GM06990 (cell line): Measurements from ENCODE around the gene SLC12A7.
A peak's percentile ranks its signal among the peaks of the same experiment; 100 is the strongest.

ENCODE experiments used
- DNase-seq: peaks from one replicate; pipeline ENCODE4 v3.0.0-alpha.2; 2011; ENCODE audit not compliant: insufficient read length; ENCODE audit errors: extremely low read depth
- H3K27me3 ChIP-seq: replicated peaks from 2 replicates; pipeline ENCODE4 v1.6.0; 2011; ENCODE audit warnings: low read length; ENCODE audit not compliant: control insufficient read depth, insufficient read depth
- H3K36me3 ChIP-seq: 2 replicates; pipeline ENCODE4 v1.5.1; 2011; ENCODE audit warnings: low read length; ENCODE audit not compliant: control insufficient read depth, insufficient read depth
- H3K4me3 ChIP-seq: replicated peaks from 2 replicates; pipeline ENCODE4 v1.5.1; 2011; ENCODE audit warnings: low read depth, mild to moderate bottlenecking, control low read depth, low read length
- TF ChIP-seq, protein P1 (sequence below): IDR thresholded peaks from 2 replicates; pipeline ENCODE4 v1.5.1; 2011; ENCODE audit warnings: low read length, control low read depth, mild to moderate bottlenecking, inconsistent platforms; ENCODE audit not compliant: insufficient read depth, poor library complexity, severe bottlenecking

SLC12A7 gene

DNA sequence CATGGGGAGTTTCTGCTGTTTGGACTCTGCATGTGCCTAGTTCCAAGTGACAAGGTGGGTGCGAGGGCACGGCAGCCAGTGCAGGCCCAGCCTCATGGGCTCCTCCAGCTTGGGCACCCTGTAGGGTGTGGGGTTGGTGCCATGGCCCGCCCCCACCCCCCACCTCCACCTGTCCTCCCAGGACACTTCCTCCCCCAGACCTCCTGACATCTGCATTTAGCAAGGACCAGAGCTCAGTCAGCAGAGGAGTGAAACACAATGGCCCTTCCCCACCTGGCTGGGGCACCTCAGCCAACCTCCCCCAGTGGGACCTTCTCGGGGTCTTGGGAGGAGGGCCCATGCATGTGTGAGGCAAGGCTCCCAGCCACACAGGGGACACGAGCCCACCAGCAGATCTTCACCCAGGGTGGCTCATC, 105.2 kb downstream of the SLC12A7 start:
- Histone ChIP-seq H3K4me3 (no peak overlapping the region), H3K27me3 (peaks cover 1% of the 10 kb centered on the region; the same call in 1 of the 2 replicates), H3K36me3 (no peaks in the 10 kb centered on the region)
- TF ChIP-seq, protein P1, sequence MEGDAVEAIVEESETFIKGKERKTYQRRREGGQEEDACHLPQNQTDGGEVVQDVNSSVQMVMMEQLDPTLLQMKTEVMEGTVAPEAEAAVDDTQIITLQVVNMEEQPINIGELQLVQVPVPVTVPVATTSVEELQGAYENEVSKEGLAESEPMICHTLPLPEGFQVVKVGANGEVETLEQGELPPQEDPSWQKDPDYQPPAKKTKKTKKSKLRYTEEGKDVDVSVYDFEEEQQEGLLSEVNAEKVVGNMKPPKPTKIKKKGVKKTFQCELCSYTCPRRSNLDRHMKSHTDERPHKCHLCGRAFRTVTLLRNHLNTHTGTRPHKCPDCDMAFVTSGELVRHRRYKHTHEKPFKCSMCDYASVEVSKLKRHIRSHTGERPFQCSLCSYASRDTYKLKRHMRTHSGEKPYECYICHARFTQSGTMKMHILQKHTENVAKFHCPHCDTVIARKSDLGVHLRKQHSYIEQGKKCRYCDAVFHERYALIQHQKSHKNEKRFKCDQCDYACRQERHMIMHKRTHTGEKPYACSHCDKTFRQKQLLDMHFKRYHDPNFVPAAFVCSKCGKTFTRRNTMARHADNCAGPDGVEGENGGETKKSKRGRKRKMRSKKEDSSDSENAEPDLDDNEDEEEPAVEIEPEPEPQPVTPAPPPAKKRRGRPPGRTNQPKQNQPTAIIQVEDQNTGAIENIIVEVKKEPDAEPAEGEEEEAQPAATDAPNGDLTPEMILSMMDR = no peak
- no peak for DNase-seq

DNA sequence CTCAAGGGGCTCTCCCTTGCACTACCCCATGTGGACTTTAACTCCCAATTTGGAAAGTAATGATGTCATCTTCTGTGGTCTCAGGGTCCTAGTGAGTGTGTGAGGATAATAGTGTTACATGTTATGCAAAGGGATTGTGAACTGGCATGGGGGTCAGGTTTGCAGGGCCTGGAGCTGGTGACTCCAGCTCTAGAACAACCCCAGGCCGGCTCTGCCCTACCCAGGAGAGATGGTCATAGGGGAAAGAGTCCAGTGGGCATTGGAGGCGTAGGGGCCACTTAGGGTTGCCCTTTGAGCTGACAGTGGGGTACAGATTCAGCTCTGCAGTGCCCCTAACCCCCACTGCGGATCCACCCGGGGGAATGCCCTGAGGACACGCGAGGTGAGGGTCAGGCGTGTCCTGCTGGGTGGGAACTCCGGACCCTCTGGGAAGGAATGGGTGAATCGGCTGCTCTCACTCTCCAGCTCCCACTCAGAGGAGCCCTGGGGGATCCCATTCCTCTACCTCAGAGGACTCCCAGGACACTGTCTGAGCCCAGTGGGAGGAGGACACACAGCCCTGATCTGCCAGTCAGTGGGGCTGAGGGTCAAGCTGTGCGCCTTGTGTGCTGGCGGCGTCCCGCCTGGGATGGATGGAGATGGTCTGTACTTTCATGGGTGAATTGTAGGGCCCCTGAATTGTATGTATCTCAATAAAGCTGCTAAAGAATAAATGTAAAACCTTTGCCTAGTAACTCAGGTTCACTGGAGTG, 105.8 kb downstream of the SLC12A7 start:
- TF ChIP-seq, protein P1 = no peak
- DNase-seq = no peak
- H3K36me3 ChIP-seq = no peaks in the 10 kb centered on the region
- peaks cover 1% of the 10 kb centered on the region; the same call in 1 of the 2 replicates for H3K27me3 ChIP-seq
- no peak overlapping the region for H3K4me3 ChIP-seq

DNA sequence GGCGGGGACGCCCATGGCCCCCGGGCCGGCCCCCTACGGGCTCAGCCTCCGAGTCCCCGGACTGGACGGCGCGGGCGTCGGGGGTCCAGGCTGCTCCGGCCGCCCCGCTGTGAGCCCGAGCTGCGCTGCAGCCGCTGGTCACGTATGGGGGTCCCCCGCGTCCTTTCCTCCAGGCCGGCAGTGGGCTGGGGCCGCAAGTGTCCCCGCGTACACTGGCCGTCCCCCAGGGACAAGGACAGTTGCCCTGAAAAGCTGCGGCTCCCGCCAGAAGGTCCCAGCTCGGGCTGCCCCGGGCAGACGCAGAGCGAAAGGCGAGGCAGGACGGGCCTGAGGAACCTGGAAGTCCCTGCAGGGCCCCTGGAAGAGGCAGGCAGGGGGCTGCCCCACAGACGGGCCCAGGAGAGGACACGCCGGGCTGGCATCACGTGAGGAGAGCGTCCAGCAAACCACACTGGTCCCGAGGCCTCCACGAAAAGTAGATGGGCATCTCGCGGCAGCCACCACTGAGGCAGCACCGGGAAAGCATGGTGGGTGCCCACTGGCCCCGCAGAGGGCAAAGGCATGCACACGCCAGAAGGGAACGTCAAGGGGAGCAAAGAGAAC, 106.5 kb downstream of the SLC12A7 start:
- Histone ChIP-seq H3K36me3 (no peaks in the 10 kb centered on the region), H3K27me3 (peaks cover 1% of the 10 kb centered on the region; the same call in 1 of the 2 replicates), H3K4me3 (no peak overlapping the region)
- TF ChIP-seq, protein P1 = no peak
- DNase-seq = no peak

DNA sequence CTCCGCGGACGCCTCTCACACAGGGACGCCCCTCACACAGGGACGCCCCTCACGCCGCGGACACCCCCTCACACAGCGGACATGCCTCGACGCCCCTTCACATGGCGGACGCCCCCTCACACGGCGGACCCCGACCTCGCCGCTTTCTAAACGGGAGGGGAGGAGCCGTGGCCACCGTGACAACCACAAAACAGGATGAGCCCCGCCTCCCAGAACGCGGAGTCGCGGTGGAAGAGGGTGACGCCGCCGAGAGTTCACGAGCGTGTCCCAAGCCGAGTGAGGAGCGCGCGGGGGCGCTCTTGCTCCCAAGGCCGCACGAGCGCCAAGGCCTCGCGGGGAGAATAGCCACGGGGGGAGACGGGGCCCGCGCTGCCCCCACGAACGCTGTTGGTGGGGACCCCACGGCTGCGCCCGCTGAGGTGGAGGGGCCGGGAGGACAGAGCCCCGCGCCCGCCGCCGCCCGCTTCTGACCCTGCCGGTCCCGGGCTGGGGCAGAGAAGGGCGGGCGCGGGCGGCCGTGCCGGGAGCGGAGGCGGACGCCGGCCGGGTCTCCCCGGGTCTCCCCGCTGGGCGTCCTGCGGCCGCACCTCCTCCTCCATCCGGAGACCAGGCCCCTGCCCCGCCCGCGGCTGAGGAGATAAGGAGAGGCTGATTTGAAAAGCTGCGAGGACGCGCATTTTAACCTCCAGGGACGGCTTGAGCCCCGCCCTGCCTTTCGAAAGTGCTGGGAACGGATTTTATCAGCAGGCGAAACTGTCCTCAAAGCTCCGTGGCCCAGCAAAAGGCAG, 107.2 kb downstream of the SLC12A7 start:
- TF ChIP-seq, protein P1 = peak; percentile 39
- Histone ChIP-seq H3K27me3 (peaks cover 1% of the 10 kb centered on the region; the same call in 1 of the 2 replicates), H3K36me3 (no peaks in the 10 kb centered on the region), H3K4me3 (no peak overlapping the region)
- DNase-seq = no peak

DNA sequence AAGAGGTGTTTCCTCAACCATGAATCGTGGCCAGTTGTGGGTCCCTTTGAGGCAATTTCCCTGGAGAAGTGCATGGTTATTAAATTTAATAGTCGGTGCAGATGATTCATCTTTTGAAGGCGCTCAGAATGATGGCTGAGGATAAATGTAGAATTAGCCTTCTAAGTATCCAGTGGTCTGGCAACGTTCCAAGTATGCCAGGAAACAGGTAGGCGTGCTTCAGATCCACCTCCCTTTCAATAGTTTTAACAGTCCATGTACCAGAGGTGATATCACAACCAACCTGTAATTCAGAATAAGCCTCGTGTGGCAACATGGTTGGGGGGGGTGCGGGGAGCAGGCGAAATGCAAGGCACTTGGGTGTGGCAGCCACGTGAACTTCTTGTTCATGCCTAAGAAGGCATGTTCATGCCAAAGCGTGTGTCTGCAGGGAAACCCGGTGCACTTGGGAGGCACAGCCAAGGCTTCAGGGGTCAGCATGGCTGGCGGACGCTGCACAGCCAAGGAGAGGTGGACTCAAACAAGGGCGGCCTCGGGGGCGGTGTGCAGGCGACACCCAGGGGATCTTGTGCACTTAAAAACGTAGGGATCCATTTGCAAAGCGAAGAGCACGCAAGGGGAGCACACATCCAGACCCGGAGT, 108.4 kb downstream of the SLC12A7 start:
- Histone ChIP-seq H3K4me3 (no peak overlapping the region), H3K36me3 (no peaks in the 10 kb centered on the region), H3K27me3 (peaks cover 1% of the 10 kb centered on the region; the same call in 1 of the 2 replicates)
- DNase-seq = no peak
- TF ChIP-seq, protein P1 = no peak
